GM10847 (cell line): ENCODE results near the gene MSH3.

ENCODE experiments used
- POLR2A ChIP-seq: IDR thresholded peaks from 2 replicates; pipeline ENCODE4 v1.6.1; 2011; ENCODE audit not compliant: insufficient read length; ENCODE audit errors: extremely low read depth

MSH3 gene

DNA sequence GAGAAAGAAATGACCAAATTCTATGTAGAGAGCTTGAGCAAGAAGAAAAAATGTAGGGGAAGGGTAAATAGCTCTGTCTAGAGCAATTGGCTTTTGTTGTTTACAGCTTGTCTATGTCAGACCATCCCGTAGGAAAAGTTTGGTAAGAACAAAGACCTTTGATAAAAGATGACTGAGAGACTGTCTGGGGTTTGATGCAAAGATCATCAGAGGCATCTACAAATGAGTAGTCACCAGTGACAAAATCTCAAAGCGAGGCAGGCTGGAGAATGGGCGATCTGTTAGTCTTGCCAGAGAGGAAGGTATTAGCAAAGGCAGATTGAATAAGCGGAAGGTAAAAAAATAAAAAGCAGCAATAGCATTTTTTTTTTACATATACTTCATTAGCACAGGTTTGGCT lies 180.7 kb downstream of the MSH3 start:
- TF ChIP-seq POLR2A: no peak

DNA sequence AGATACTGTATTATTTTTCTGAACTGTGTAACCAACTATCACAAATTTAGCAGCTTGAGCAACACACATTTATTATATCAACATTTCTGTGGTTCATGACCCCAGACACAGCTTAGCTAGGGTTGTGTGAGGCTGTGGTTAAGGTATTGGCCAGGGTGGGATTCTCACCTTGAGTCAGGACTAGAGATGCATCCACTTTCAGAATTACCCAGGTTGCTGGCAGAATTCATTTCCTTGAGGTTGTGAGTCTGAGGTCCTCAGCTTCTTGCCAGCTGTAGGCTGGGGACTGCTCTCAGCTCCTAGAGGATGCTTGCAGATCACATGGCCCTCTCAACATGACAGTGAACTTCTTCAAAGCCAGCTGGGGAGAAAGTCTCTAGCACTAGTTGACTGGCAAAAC lies 183.2 kb downstream of the MSH3 start:
- TF ChIP-seq POLR2A: no peak

- TF ChIP-seq POLR2A: no peak
These were observed 198.1 kb downstream of the MSH3 start for GRCh38 chr5:80852331-80853245.

- TF ChIP-seq POLR2A: no peak
These were observed 199.0 kb downstream of the MSH3 start for GRCh38 chr5:80853413-80853812.

DNA sequence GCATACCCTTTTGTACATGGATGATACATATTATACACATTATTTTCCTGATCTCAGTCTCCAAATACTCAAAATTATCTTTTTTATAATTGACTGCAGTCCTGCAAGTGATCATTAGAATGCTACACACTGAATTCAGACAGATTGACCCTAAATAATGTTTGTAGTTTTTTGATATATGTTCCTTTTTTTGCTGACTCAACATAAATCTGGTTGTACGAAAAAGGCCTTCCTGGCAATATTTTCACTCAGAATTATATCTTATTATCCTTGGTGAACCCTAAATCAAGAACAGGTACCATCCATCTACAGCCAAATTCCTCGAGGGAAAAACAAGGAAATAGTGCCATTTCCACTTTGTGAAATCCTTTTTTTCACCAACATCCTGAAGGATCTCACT lies 200.1 kb downstream of the MSH3 start:
- TF ChIP-seq POLR2A: no peak

- no peak for TF ChIP-seq POLR2A
These were observed 206.6 kb downstream of the MSH3 start for GRCh38 chr5:80860924-80861613.

- TF ChIP-seq POLR2A: no peak
These were observed 209.3 kb downstream of the MSH3 start for GRCh38 chr5:80863708-80864107.

- TF ChIP-seq POLR2A: no peak
These were observed 209.7 kb downstream of the MSH3 start for GRCh38 chr5:80864109-80864508.

DNA sequence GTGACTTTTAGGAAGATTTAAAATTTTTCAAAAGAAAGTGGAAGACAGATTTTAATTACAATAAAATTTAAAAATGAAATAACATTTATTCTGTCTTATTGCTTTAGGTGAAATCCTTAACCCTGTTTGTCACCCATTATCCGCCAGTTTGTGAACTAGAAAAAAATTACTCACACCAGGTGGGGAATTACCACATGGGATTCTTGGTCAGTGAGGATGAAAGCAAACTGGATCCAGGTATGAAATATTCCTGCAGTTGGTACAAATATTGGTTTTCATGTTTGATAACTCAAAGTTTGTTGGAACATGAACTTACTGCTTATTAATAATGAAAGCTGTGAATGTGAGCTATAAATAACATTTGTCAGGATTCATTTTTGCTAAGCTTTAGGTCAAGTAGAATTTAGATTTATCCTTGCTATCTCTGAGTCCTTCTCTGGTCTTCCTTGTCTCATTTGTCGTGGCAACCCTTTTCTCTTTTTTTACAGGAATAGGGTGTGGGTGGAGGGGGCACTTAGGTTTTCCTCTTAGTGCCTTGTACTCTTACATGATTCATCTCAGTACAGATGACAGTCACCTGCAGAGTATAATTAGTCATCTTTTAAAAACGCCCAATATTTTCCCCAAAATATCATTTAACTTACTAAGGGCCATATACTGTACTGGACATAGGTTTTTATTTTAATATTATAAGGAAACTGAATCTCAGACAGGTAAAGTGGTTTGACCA lies 210.4 kb downstream of the MSH3 start:
- no peak for TF ChIP-seq POLR2A

GRCh38 chr5:80865551-80865950 lies 211.1 kb downstream of the MSH3 start:
- no peak for TF ChIP-seq POLR2A

DNA sequence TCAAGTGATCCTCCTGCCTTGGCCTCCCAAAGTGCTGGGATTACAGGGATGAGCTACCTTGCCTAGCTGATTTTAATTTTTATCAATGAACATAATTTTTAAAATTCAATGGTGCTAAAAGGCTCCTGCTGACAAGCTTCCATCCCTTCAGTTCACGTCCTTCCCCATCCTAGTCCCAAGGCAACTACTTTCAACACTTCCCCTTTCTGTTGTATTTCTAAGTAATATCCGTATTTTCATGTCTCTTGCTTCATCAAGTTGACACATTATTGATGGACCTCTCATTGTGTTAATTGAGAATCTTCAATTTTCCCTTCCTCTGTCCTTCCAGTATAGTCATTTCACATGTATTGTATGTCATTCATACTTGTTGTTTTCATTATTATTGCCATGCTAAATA lies 211.9 kb downstream of the MSH3 start:
- no peak for TF ChIP-seq POLR2A

GRCh38 chr5:80867233-80867632 lies 212.8 kb downstream of the MSH3 start:
- no peak for TF ChIP-seq POLR2A

GRCh38 chr5:80870442-80870841 lies 216.0 kb downstream of the MSH3 start:
- no peak for TF ChIP-seq POLR2A

DNA sequence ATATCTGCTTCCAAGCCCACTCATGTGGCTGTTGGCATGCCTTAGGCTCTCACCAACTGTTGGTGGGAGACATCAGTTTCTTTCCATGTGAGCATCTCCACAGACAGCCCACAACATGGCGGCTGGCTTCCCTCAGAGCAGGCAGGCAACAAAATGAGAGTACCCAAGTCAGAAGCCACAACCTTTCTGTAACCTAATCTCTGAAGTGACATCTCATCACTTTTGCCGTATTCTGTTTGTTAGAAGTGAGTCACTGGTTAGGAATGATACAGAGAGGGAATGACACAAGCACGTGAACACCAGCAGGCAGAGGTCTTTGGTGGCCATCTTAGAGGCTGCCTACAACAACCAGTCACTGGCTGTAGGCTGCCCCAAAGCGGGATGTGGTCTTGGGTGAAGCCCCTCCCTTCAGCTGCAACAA lies 217.1 kb downstream of the MSH3 start:
- no peak for TF ChIP-seq POLR2A

GRCh38 chr5:80874162-80874561 lies 219.7 kb downstream of the MSH3 start:
- TF ChIP-seq POLR2A: no peak

DNA sequence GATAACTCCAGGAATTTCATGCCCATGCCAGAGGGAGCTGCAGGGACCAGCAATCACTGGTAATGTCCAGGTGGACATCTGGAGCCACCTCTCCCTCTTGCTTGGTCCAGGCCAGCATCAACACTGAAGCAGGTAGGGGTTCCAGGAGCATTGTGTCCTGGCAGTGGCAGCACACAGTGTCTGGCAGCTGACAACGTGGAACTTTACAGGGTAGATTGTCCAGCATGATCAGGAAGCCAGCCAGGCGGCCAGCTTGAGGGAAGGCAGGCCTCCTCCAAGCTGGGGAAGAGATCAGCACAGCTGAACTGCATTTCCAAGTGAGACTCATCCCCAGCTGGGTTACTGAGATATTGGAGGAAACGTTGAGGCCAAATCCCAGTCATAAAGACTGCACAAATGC lies 223.1 kb downstream of the MSH3 start:
- TF ChIP-seq POLR2A: no peak
